SU-DHL-6 (cell line): ENCODE measurements around the gene ADH1C.

Experiments
- H2AFZ ChIP-seq: fragments of 200-600 bp; sonication (generic); 2 replicates; pipeline ENCODE4 v1.6.1; 2014; ENCODE audit warnings: low read depth, mild to moderate bottlenecking, moderate library complexity, mixed read lengths, antibody characterized with exemption, low read length; ENCODE audit not compliant: severe bottlenecking
- H3F3A ChIP-seq: fragments of 200-600 bp; shearing (Covaris generic); 2 replicates; pipeline ENCODE4 v1.6.0; 2016; ENCODE audit warnings: antibody characterized with exemption, mild to moderate bottlenecking; ENCODE audit not compliant: insufficient read depth
- H3K27ac ChIP-seq: fragments of 200-600 bp; sonication (generic); 2 replicates; pipeline ENCODE4 v1.5.1; 2016; ENCODE audit warnings: low read depth, mild to moderate bottlenecking, low read length, moderate library complexity, mixed read lengths
- H3K27me3 ChIP-seq: fragments of 200-600 bp; sonication (generic), shearing (Covaris generic); 2 replicates; pipeline ENCODE4 v1.6.0; 2014; ENCODE audit warnings: mild to moderate bottlenecking, low read length
- H3K36me3 ChIP-seq: fragments of 200-600 bp; sonication (generic); 2 replicates; pipeline ENCODE4 v1.6.1; 2014; ENCODE audit warnings: mild to moderate bottlenecking, low read length, mixed read lengths
- H3K4me2 ChIP-seq: fragments of 300-600, 200-600 bp; shearing (Covaris generic), sonication (generic); 2 replicates; pipeline ENCODE4 v1.6.0; 2014; ENCODE audit warnings: low read length, low read depth, mild to moderate bottlenecking; ENCODE audit not compliant: poor library complexity, severe bottlenecking
- H3K4me3 ChIP-seq: fragments of 200-600 bp; sonication (generic); 2 replicates; pipeline ENCODE4 v1.5.1; 2014; ENCODE audit warnings: antibody characterized with exemption, low read length, mild to moderate bottlenecking, mixed read lengths; ENCODE audit not compliant: insufficient read depth, poor library complexity, severe bottlenecking
- H3K79me2 ChIP-seq: fragments of 200-600 bp; sonication (generic); 2 replicates; pipeline ENCODE4 v1.6.1; 2014; ENCODE audit warnings: mild to moderate bottlenecking, low read length, moderate library complexity; ENCODE audit not compliant: insufficient read depth
- H3K9ac ChIP-seq: fragments of 200-600 bp; sonication (generic); 2 replicates; pipeline ENCODE4 v1.7.0; 2014; ENCODE audit warnings: mild to moderate bottlenecking, low read length
- H3K9me2 ChIP-seq: fragments of 200-600 bp; sonication (generic); replicated peaks from 2 replicates; pipeline ENCODE4 v1.6.1; 2014; ENCODE audit warnings: low read length; ENCODE audit not compliant: insufficient read depth
- H3K9me3 ChIP-seq: fragments of 200-600 bp; sonication (generic); 2 replicates; pipeline ENCODE4 v1.6.1; 2014; ENCODE audit warnings: low read length, mixed read lengths; ENCODE audit not compliant: insufficient read depth
- H4K20me1 ChIP-seq: fragments of 200-600 bp; sonication (generic); 2 replicates; pipeline ENCODE4 v1.6.1; 2014; ENCODE audit warnings: low read depth, mild to moderate bottlenecking, antibody characterized with exemption, low read length, moderate library complexity, mixed read lengths
- EZH2phosphoT487 ChIP-seq: fragments of 200-600 bp; sonication (generic), shearing (Covaris generic); conservative IDR thresholded peaks from 2 replicates; pipeline ENCODE4 v1.6.1; 2018; ENCODE audit warnings: mild to moderate bottlenecking, antibody characterized with exemption, low read length, moderate library complexity, mixed read lengths
- TF ChIP-seq, protein P1 (sequence below): fragments of 200-600 bp; sonication (generic); IDR thresholded peaks from one replicate; pipeline ENCODE4 v1.5.1; 2017; ENCODE audit warnings: antibody characterized with exemption, mild to moderate bottlenecking, low read length, moderate library complexity; ENCODE audit not compliant: insufficient read depth, poor library complexity, severe bottlenecking

Gene ADH1C

DNA sequence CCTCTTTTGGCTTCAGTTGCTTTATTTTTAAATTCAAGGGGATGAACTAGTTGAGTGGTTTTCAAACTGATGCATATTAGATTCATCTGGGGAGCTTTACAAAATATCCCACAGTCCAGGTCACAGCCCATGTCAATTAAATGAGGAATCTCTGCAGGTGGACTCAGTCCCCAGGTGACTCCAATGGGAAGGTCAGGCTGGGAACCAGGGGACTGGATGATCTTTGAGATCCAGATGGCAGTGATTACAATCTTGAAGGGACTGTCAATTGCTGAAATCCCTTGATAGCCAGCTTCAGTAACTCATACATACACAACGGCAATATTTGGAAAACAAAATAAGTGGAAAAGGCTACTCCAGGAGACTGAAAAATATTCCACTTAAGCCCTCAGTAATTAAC lies 38.3 kb downstream of the ADH1C start:
- no peak overlapping the region for H3K9ac ChIP-seq
- no peaks in the 10 kb centered on the region for H3K27me3 ChIP-seq
- no peaks in the 10 kb centered on the region for H3K9me2 ChIP-seq
- H3F3A ChIP-seq = no peaks in the 10 kb centered on the region
- H2AFZ ChIP-seq = no peak overlapping the region
- no peak overlapping the region for H3K4me2 ChIP-seq
- no peaks in the 10 kb centered on the region for H3K79me2 ChIP-seq
- H3K36me3 ChIP-seq = no peaks in the 10 kb centered on the region
- TF ChIP-seq, protein P1, sequence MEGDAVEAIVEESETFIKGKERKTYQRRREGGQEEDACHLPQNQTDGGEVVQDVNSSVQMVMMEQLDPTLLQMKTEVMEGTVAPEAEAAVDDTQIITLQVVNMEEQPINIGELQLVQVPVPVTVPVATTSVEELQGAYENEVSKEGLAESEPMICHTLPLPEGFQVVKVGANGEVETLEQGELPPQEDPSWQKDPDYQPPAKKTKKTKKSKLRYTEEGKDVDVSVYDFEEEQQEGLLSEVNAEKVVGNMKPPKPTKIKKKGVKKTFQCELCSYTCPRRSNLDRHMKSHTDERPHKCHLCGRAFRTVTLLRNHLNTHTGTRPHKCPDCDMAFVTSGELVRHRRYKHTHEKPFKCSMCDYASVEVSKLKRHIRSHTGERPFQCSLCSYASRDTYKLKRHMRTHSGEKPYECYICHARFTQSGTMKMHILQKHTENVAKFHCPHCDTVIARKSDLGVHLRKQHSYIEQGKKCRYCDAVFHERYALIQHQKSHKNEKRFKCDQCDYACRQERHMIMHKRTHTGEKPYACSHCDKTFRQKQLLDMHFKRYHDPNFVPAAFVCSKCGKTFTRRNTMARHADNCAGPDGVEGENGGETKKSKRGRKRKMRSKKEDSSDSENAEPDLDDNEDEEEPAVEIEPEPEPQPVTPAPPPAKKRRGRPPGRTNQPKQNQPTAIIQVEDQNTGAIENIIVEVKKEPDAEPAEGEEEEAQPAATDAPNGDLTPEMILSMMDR = no peak
- TF ChIP-seq EZH2phosphoT487 = no peak
- H3K9me3 ChIP-seq = no peaks in the 10 kb centered on the region
- no peak overlapping the region for H3K4me3 ChIP-seq
- no peak overlapping the region for H3K27ac ChIP-seq
- no peaks in the 10 kb centered on the region for H4K20me1 ChIP-seq

DNA sequence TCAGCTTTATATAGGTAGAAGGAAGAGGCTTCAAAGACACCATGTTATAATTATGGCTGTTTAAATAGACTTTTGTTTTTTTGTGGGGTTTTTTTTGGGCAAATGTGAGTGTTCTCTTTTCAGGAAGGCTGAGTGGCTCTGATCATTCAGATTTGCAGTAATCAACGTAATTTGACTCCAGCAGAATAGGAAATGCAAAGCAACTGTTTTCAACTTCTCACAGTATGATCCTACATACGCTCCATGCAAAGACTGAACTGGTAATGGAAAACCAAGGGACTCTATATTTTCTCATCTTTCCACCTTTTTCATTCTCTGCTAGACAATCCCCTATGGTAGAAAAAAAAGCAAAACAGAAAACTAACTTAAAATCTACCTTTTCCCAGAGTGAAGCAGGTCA lies 42.2 kb downstream of the ADH1C start:
- Histone ChIP-seq H3K4me3 (no peak overlapping the region), H3K27ac (no peak overlapping the region), H3K79me2 (no peaks in the 10 kb centered on the region), H2AFZ (no peak overlapping the region), H3K4me2 (no peak overlapping the region), H4K20me1 (no peaks in the 10 kb centered on the region), H3F3A (no peaks in the 10 kb centered on the region), H3K9me2 (no peaks in the 10 kb centered on the region), H3K9ac (no peak overlapping the region), H3K27me3 (no peaks in the 10 kb centered on the region), H3K9me3 (no peaks in the 10 kb centered on the region), H3K36me3 (no peaks in the 10 kb centered on the region)
- TF ChIP-seq, protein P1 = no peak
- TF ChIP-seq EZH2phosphoT487 = no peak

DNA sequence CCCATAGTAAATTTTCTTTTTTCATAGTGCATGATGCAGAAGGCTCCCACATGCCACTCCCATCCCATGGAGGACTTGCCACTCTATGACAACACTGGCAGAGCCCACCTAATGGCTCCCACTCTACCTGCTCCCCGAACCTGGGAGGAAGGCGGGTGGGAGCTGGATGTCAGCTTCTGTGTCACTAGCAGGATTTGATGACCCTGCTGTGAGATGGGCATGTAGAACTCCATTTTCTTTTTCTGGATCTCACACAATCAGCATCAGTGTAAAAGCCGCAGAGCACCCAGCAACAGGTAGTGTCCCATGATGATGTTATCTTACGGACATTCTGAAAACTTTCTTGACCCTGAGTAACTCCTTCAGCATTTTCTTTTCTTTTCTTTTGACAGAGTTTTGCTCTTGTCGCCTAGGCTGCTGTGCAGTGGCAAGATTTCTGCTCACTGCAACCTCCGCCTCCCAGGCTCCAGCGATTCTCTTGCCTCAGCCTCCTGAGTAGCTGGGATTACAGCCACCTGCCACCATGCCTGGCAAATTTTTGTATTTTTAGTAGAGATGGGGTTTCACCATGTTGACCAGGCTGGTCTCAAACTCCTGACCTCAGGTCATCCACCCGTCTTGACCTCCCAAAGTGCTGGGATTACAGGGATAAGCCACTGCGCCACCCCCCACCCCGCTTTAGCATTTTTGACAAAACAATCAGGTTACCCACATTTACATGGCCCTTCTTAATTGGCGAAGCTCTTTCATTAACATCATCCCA lies 46.7 kb downstream of the ADH1C start:
- H3F3A ChIP-seq = no peaks in the 10 kb centered on the region
- H3K9me2 ChIP-seq = no peaks in the 10 kb centered on the region
- no peak overlapping the region for H3K4me3 ChIP-seq
- TF ChIP-seq EZH2phosphoT487 = no peak
- TF ChIP-seq, protein P1 = no peak
- no peak overlapping the region for H2AFZ ChIP-seq
- no peaks in the 10 kb centered on the region for H4K20me1 ChIP-seq
- H3K27ac ChIP-seq = no peak overlapping the region
- H3K9me3 ChIP-seq = no peaks in the 10 kb centered on the region
- no peaks in the 10 kb centered on the region for H3K79me2 ChIP-seq
- H3K27me3 ChIP-seq = no peaks in the 10 kb centered on the region
- no peak overlapping the region for H3K4me2 ChIP-seq
- H3K36me3 ChIP-seq = no peaks in the 10 kb centered on the region
- no peak overlapping the region for H3K9ac ChIP-seq
